Activated CD4-positive, alpha-beta T cell treated with anti-CD3 and anti-CD28 coated beads, Interleukin-10, Interleukin-2, amounts not matched to agents 100 ng/mL and 50 ng/mL, durations not matched to agents 16 hours and 8 hours (primary cell): ENCODE measurements around the gene PLD6.

Source experiments
- DNase-seq: peaks from one replicate; pipeline ENCODE4 v3.0.0-alpha.2; 2020

Gene PLD6

GRCh38 chr17:17151962-17152361 lies 54.2 kb downstream of the PLD6 start:
- peak; percentile 82 for DNase-seq

- DNase-seq = no peak
Observed at GRCh38 chr17:17151541-17151940, 54.6 kb downstream of the PLD6 start.

DNA sequence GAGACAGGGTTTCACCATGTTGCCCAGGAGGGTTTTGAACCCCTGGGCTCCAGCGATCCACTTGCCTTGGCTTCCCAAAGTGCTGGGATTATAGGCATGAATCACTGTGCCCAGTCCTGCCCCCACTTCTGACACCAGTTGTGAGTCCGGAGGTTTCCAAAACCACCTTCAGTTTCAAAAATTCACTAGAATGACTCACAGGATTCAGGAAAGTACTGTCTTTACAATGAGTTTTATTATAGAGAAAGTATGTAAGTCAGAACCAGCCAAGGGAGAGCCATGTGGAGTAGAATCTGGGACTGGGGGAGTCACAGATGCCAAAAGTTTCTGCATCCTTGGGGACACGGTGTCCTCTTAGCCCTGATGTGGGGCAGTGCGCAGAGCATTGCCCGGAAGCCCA lies 55.1 kb downstream of the PLD6 start:
- peak; percentile 86 for DNase-seq
